GM19193 (cell line): ENCODE data around the gene RDX.

Source experiments
- POLR2A ChIP-seq: IDR thresholded peaks from 4 replicates; pipeline ENCODE4 v1.6.1; 2011; ENCODE audit not compliant: insufficient read depth, insufficient read length; ENCODE audit errors: extremely low read depth

Gene RDX

GRCh38 chr11:110314366-110315095 lies 18.1 kb upstream of the RDX start:
- no peak for TF ChIP-seq POLR2A

- no peak for TF ChIP-seq POLR2A
Measured at GRCh38 chr11:110312670-110313069, 16.3 kb upstream of the RDX start.

- no peak for TF ChIP-seq POLR2A
Measured at GRCh38 chr11:110311783-110312579, 15.6 kb upstream of the RDX start.

GRCh38 chr11:110308071-110308470 lies 11.7 kb upstream of the RDX start:
- no peak for TF ChIP-seq POLR2A

- TF ChIP-seq POLR2A = no peak
Measured at GRCh38 chr11:110305169-110306018, 9.0 kb upstream of the RDX start.

- no peak for TF ChIP-seq POLR2A
Measured at GRCh38 chr11:110303414-110303826, 7.0 kb upstream of the RDX start.

- no peak for TF ChIP-seq POLR2A
Measured at GRCh38 chr11:110301577-110301976, 5.2 kb upstream of the RDX start.

GRCh38 chr11:110301032-110301431 lies 4.6 kb upstream of the RDX start:
- no peak for TF ChIP-seq POLR2A

GRCh38 chr11:110299006-110299785 lies 2.8 kb upstream of the RDX start:
- TF ChIP-seq POLR2A = no peak

- TF ChIP-seq POLR2A = no peak
Measured at GRCh38 chr11:110298301-110298765, 1.9 kb upstream of the RDX start.

- no peak for TF ChIP-seq POLR2A
Measured at GRCh38 chr11:110297726-110298300, 1.4 kb upstream of the RDX start.

GRCh38 chr11:110297076-110297725 lies 787 bp upstream of the RDX start:
- no peak for TF ChIP-seq POLR2A

GRCh38 chr11:110295531-110296225 lies 736 bp downstream of the RDX start:
- TF ChIP-seq POLR2A = no peak

GRCh38 chr11:110295086-110295485 lies 1.3 kb downstream of the RDX start:
- no peak for TF ChIP-seq POLR2A

GRCh38 chr11:110294509-110294908 lies 1.9 kb downstream of the RDX start:
- TF ChIP-seq POLR2A = no peak
